Measurements from ENCODE around the gene SMOC2.

GRCh38 chr6:168578036-168578435 lies 137.1 kb downstream of the SMOC2 start:
- TF ChIP-seq POLR2AphosphoS5 (IDR thresholded peaks at IDR 0.05) (no peak), CTCF (IDR thresholded peaks at IDR 0.05) (no peak), POLR2A (IDR thresholded peaks at IDR 0.05) (no peak)

Measured in breast epithelium (tissue), 3 donors.